Measurements from ENCODE around the gene RBM38. TPM values are rescaled to one million over a fixed set of nuclear protein-coding genes. Genes with fewer than 3 reads are reported as not detected.

RBM38 gene
- total and polyA plus RNA-seq, 9 of the 15 experiments (the other 6 are each of a cell fraction or from before 2014, with no cell fraction given): 0.28 to 82.4 (median 33.2) TPM

DNA sequence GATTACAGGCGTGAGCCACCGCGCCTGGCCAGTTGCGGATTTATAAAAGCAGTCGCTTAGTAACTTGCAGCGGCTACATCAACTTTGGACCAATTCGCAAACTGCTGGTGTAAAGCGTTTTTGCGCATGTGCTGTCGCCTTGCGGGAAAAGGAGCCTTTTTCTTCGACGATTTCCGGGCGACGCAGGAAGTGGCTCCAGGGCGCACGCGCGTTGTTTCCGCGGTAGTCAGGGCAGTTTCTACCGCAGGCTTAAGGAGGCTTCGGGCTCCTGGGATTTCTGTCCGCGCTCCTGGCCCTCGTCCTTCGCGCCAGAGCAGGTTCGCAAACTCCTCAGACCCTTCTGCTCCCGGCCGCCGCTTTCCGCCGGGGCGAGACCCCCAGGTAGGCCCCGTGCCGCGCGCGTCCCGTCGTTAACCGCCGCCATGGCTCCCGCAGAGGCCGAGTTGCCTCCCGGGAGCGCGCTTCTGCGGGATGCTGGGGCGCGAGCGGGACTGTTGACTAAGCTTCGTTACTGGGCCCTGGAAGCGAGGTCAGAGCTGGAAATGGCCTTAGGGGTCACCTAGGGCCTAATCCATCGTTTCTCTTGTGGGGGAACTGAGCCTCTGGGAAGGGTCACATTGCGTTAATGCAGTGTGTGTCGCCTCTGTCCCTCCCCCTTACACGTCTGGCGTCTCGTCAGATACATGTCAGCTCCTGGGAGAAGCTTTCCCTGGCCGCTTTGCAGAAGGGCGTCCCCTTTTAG, 40.0 kb upstream of the RBM38 start, which contains the start of gene RAE1 (continued):
- TF ChIP-seq, protein P1, sequence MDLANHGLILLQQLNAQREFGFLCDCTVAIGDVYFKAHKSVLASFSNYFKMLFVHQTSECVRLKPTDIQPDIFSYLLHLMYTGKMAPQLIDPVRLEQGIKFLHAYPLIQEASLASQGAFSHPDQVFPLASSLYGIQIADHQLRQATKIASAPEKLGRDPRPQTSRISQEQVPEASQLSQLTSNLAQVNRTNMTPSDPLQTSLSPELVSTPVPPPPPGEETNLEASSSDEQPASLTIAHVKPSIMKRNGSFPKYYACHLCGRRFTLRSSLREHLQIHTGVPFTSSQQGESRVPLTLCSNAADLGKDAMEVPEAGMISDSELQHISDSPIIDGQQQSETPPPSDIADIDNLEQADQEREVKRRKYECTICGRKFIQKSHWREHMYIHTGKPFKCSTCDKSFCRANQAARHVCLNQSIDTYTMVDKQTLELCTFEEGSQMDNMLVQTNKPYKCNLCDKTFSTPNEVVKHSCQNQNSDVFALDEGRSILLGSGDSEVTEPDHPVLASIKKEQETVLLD (IDR thresholded peaks at IDR 0.05): peak; percentile 67; the same call in 1 of the 2 replicates
- TF ChIP-seq EP300 (IDR thresholded peaks at IDR 0.05; ENCODE audit: low read length) (no peak), ZNF121 (CRISPR knock-in tag; conservative IDR thresholded peaks at IDR 0.05) (no peak), MIER1 (IDR thresholded peaks at IDR 0.05; ENCODE audit: low read depth) (no peak), SMAD4 (CRISPR knock-in tag; conservative IDR thresholded peaks at IDR 0.05) (0 out of 2 replicates have a peak, but pooled peaks have one; percentile 26), PTRF (tag; IDR thresholded peaks at IDR 0.05) (no peak), FOXK2 (conservative IDR thresholded peaks at IDR 0.05 in 1 of 2, IDR thresholded peaks at IDR 0.05 in 1 of 2; ENCODE audit: low read depth in 2 of 2) (peak in 1 of 2 experiments; percentile 10; a peak in 1 of 4 replicates), MTA1 (IDR thresholded peaks at IDR 0.05; ENCODE audit: borderline replicate concordance) (peak; percentile 90), ZBED1 (IDR thresholded peaks at IDR 0.05) (0 out of 2 replicates have a peak, but pooled peaks have one; percentile 23), CEBPG (CRISPR knock-in tag; IDR thresholded peaks at IDR 0.05) (no peak), CEBPG (tag; conservative IDR thresholded peaks at IDR 0.05 in 1 of 2, IDR thresholded peaks at IDR 0.05 in 1 of 2) (no peak), NR2F6 (CRISPR knock-in tag; IDR thresholded peaks at IDR 0.05) (no peak), POLR2A (conservative IDR thresholded peaks at IDR 0.05) (peak; percentile 94), ESRRA (IDR thresholded peaks at IDR 0.05; ENCODE audit: borderline replicate concordance, low read depth) (no peak; the same call in 1 of the 2 replicates), ETV6 (IDR thresholded peaks at IDR 0.05; ENCODE audit: borderline replicate concordance in 1 of 2, low read depth in 2 of 2, low read length in 1 of 2) (peak in 1 of 2 experiments; percentile 42; a peak in 1 of 4 replicates), ETV6 (CRISPR knock-in tag; IDR thresholded peaks at IDR 0.05; ENCODE audit: borderline replicate concordance) (no peak)
- TF ChIP-seq, protein P2, sequence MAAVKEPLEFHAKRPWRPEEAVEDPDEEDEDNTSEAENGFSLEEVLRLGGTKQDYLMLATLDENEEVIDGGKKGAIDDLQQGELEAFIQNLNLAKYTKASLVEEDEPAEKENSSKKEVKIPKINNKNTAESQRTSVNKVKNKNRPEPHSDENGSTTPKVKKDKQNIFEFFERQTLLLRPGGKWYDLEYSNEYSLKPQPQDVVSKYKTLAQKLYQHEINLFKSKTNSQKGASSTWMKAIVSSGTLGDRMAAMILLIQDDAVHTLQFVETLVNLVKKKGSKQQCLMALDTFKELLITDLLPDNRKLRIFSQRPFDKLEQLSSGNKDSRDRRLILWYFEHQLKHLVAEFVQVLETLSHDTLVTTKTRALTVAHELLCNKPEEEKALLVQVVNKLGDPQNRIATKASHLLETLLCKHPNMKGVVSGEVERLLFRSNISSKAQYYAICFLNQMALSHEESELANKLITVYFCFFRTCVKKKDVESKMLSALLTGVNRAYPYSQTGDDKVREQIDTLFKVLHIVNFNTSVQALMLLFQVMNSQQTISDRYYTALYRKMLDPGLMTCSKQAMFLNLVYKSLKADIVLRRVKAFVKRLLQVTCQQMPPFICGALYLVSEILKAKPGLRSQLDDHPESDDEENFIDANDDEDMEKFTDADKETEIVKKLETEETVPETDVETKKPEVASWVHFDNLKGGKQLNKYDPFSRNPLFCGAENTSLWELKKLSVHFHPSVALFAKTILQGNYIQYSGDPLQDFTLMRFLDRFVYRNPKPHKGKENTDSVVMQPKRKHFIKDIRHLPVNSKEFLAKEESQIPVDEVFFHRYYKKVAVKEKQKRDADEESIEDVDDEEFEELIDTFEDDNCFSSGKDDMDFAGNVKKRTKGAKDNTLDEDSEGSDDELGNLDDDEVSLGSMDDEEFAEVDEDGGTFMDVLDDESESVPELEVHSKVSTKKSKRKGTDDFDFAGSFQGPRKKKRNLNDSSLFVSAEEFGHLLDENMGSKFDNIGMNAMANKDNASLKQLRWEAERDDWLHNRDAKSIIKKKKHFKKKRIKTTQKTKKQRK (IDR thresholded peaks at IDR 0.05; ENCODE audit: borderline replicate concordance, low read depth, low read length): no peak
- TF ChIP-seq, protein P3, sequence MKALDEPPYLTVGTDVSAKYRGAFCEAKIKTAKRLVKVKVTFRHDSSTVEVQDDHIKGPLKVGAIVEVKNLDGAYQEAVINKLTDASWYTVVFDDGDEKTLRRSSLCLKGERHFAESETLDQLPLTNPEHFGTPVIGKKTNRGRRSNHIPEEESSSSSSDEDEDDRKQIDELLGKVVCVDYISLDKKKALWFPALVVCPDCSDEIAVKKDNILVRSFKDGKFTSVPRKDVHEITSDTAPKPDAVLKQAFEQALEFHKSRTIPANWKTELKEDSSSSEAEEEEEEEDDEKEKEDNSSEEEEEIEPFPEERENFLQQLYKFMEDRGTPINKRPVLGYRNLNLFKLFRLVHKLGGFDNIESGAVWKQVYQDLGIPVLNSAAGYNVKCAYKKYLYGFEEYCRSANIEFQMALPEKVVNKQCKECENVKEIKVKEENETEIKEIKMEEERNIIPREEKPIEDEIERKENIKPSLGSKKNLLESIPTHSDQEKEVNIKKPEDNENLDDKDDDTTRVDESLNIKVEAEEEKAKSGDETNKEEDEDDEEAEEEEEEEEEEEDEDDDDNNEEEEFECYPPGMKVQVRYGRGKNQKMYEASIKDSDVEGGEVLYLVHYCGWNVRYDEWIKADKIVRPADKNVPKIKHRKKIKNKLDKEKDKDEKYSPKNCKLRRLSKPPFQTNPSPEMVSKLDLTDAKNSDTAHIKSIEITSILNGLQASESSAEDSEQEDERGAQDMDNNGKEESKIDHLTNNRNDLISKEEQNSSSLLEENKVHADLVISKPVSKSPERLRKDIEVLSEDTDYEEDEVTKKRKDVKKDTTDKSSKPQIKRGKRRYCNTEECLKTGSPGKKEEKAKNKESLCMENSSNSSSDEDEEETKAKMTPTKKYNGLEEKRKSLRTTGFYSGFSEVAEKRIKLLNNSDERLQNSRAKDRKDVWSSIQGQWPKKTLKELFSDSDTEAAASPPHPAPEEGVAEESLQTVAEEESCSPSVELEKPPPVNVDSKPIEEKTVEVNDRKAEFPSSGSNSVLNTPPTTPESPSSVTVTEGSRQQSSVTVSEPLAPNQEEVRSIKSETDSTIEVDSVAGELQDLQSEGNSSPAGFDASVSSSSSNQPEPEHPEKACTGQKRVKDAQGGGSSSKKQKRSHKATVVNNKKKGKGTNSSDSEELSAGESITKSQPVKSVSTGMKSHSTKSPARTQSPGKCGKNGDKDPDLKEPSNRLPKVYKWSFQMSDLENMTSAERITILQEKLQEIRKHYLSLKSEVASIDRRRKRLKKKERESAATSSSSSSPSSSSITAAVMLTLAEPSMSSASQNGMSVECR (CRISPR knock-in tag; IDR thresholded peaks at IDR 0.05): 0 out of 2 replicates have a peak, but pooled peaks have one; percentile 24
